ENCODE data around the gene TLK1.
A peak's percentile ranks its signal among the peaks of the same experiment; 100 is the strongest.

The TLK1 gene

DNA sequence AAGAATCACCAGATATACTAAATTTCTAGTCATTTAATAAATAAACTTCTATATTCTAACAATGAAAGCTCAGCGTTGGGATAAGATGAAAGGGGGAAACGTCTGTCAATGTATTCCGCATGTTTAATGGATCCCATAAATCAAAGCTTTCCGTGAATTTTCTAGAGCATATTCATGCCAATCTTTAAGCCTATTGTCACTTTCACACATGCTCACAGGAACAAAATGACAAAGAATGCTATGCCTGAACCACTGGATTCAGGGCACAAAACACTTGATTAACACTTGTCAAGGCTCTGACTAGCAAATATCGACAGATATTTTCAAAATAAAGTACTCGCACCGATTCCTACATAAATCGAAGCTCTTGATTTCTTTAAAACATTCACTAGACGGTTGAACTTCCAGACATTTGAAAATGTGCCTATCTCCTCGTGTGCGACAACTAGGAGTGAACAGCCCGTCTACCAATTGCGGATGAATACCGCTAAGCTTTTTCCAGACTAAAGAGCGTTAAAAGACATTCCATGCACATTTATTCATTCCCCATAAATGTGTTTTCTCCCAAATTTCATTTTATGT is 1.8 kb downstream of the TLK1 start:
- ChIA-PET POLR2A (interaction anchor here (1.1 to 1.6 kb wide), 2 partner anchors 184 to 257 kb away, joined by 3 to 5 read pairs; no protein-coding TSS in a partner anchor), CTCF (interaction anchor here (0.7 to 4.7 kb wide), 21 partner anchors 9 to 257 kb away, joined by 3 to 40 read pairs (median 4); partner anchors contain the start of gene GORASP2)
- TF ChIP-seq, protein P1, sequence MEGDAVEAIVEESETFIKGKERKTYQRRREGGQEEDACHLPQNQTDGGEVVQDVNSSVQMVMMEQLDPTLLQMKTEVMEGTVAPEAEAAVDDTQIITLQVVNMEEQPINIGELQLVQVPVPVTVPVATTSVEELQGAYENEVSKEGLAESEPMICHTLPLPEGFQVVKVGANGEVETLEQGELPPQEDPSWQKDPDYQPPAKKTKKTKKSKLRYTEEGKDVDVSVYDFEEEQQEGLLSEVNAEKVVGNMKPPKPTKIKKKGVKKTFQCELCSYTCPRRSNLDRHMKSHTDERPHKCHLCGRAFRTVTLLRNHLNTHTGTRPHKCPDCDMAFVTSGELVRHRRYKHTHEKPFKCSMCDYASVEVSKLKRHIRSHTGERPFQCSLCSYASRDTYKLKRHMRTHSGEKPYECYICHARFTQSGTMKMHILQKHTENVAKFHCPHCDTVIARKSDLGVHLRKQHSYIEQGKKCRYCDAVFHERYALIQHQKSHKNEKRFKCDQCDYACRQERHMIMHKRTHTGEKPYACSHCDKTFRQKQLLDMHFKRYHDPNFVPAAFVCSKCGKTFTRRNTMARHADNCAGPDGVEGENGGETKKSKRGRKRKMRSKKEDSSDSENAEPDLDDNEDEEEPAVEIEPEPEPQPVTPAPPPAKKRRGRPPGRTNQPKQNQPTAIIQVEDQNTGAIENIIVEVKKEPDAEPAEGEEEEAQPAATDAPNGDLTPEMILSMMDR (IDR thresholded peaks at IDR 0.05; ENCODE audit: insufficient read depth, low read length, missing control alignments), result no peak
- H3K4me3 ChIP-seq (ENCODE audit: low read depth, low read length), result peak overlapping the region; percentile 91
- no peak for DNase-seq (ENCODE audit: low read depth, low spot score)

DNA sequence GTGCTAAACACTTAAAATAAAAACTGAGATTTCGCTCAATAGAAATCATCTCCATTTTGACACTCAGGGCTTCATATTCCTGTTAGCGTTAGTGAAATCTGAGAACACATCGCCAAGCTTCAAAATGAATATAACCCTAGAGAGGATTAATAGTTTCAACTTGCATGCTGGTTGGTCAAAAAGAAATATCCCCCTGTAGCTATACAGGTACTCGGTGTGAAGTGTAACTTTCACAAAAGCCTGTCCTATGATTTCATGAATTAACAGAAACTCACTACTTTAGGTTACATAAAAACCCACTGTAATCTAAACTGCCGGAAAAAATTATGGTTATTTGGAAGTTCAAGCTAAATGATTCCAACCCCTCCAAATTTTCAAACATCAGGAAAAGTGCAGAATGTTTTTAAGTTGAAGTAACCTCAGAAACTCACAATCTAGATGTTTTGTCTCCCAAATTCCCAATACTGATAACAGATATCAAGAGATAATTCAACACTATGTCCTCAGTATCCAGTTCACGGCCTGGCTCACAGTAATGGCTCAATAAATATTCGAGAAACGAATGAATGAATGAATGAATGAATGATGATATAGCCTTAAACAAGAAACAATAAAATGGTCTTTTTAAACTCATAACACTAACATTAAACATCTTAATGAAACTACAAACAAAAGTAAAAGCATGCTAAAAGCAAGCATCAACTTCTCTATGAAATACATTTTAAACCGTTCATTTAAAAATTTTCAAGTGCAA is 2.5 kb downstream of the TLK1 start:
- peak overlapping the region; percentile 91 for H3K4me3 ChIP-seq (ENCODE audit: low read depth, low read length)
- ChIA-PET CTCF (interaction anchor here (0.7 to 4.7 kb wide), 20 partner anchors 8 to 258 kb away, joined by 3 to 40 read pairs (median 4); partner anchors contain the start of gene GORASP2), POLR2A (interaction anchor here (1.1 kb wide), 1 partner anchor 184 kb away, joined by 3 read pairs; no protein-coding TSS in a partner anchor)
- no peak for DNase-seq (ENCODE audit: low read depth, low spot score)
- TF ChIP-seq, protein P1 (IDR thresholded peaks at IDR 0.05; ENCODE audit: insufficient read depth, low read length, missing control alignments), result no peak

DNA sequence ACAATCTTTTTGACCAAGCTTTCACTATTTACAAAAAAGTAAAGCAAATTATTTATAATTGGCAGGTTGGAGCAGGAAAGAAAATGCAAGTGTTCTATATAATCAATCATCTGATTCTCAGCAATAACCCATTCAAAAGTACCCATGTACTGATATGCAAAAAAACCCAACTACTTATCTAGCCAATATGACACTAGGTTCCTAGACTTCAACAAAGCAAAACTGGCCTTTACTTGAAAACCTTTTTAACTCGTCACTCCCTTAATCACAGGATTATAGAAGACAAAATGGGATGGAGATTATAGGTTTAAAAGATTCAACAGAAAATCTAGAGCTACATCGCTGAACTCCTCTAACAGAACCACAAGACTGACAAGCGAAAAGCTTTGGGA is 3.6 kb downstream of the TLK1 start:
- POLR2A ChIA-PET, result no interaction called here

DNA sequence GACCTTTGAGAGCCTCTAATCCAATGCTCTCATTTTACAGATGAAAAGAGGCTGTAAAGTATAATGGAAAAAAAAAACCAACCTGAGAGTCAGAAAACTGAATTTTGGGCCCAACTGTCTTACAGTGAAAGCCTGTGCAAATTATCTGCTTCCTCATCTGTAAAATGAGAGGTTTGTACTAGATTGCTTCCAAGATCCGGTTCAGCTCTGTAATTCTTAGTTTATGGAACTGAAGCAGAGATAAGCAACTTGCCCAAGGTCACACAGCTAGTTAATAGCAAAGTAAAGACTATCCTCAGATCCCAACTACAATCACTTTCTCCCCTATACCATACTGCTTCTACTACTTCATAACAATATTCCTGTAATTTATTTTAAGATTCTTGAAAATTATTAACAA is 6.3 kb downstream of the TLK1 start:
- DNase-seq (ENCODE audit: low read depth, low spot score), result no peak
- ChIA-PET POLR2A (interaction anchor here (0.6 kb wide), 1 partner anchor 20 kb away, joined by 3 read pairs; no protein-coding TSS in a partner anchor), CTCF (interaction anchor here (1.2 to 3.9 kb wide), 5 partner anchors 10 to 181 kb away, joined by 3 to 18 read pairs (median 3); no protein-coding TSS in a partner anchor)
- TF ChIP-seq, protein P1 (IDR thresholded peaks at IDR 0.05; ENCODE audit: insufficient read depth, low read length, missing control alignments), result no peak
- no peak overlapping the region for H3K4me3 ChIP-seq (ENCODE audit: low read depth, low read length)

More for the DNA sequence above, 3.6 kb downstream of the TLK1 start:
- CTCF ChIA-PET, result interaction anchor here (1.0 to 4.7 kb wide), 5 partner anchors 70 to 259 kb away, joined by 4 to 40 read pairs (median 17); partner anchors contain the start of gene GORASP2
- TF ChIP-seq, protein P1 (IDR thresholded peaks at IDR 0.05; ENCODE audit: insufficient read depth, low read length, missing control alignments), result no peak
- H3K4me3 ChIP-seq (ENCODE audit: low read depth, low read length), result no peak overlapping the region
- no peak for DNase-seq (ENCODE audit: low read depth, low spot score)

DNA sequence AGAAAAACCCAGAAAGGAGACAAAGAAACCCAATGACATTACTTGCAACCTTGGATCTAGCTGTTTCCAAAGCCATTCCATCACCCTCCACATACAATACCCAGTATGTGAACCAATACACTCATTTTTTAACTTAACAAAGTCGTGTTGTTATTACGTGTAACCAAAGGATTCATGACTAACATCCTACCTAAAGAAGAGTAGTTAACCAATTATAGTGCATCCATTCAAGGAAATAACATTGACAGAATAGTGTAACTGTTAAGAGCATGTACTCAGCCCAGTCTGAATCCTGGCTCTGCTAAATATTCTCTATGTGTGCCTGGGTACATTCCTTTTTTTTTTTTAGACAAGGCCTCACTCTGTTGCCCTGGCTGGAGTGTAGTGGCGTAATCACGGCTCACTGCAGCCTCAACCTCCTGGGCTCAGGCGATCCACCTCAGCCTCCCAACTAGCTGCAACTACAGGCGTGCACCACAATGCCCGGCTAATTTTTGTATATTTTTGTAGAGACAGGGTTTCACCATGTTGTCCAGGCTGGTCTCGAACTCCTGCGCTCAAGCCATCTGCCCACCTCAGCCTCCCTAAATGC is 9.9 kb downstream of the TLK1 start:
- POLR2A ChIA-PET, result no interaction called here
- no peak for DNase-seq (ENCODE audit: low read depth, low spot score)
- CTCF ChIA-PET, result interaction anchor here (1.7 kb wide), 1 partner anchor 8 kb away, joined by 5 read pairs; no protein-coding TSS in a partner anchor

More for the DNA sequence above, 9.9 kb downstream of the TLK1 start:
- H3K4me3 ChIP-seq (ENCODE audit: low read depth, low read length), result no peak overlapping the region
- TF ChIP-seq, protein P1 (IDR thresholded peaks at IDR 0.05; ENCODE audit: insufficient read depth, low read length, missing control alignments), result no peak
